Measurements from ENCODE around the gene SF3A2. TPM values are rescaled to one million over a fixed set of nuclear protein-coding genes. Genes with fewer than 3 reads are reported as not detected.

SF3A2 gene
- total RNA-seq, 2 donors from 2014 or later, result 15.5 to 30.1 TPM

GRCh38 chr19:2247433-2248101 lies 10.9 kb downstream of the SF3A2 start:
- Histone ChIP-seq H3K27me3 (peaks cover 0 to 13% of the 10 kb centered on the region in 2 donors), H3K9me3 (no peaks in the 10 kb centered on the region), H3K4me3 (no peak overlapping the region), H3K36me3 (replicated peaks in 1 of 2; ENCODE audit: insufficient read depth in 1 of 2, low read depth in 2 of 2) (peaks cover 33 to 41% of the 10 kb centered on the region in 2 donors), H3K4me1 (peaks cover 35% of the 10 kb centered on the region), H3K27ac (peak overlapping the region in 2 of 4 donors; percentile 49 to 67)
- DNase-seq (no peak), ATAC-seq (no peak)
- intact Hi-C loops (cut with DNase I), result no loop called here
- TF ChIP-seq, protein P1, sequence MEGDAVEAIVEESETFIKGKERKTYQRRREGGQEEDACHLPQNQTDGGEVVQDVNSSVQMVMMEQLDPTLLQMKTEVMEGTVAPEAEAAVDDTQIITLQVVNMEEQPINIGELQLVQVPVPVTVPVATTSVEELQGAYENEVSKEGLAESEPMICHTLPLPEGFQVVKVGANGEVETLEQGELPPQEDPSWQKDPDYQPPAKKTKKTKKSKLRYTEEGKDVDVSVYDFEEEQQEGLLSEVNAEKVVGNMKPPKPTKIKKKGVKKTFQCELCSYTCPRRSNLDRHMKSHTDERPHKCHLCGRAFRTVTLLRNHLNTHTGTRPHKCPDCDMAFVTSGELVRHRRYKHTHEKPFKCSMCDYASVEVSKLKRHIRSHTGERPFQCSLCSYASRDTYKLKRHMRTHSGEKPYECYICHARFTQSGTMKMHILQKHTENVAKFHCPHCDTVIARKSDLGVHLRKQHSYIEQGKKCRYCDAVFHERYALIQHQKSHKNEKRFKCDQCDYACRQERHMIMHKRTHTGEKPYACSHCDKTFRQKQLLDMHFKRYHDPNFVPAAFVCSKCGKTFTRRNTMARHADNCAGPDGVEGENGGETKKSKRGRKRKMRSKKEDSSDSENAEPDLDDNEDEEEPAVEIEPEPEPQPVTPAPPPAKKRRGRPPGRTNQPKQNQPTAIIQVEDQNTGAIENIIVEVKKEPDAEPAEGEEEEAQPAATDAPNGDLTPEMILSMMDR (IDR thresholded peaks at IDR 0.05), result no peak
- no peak for TF ChIP-seq POLR2A (IDR thresholded peaks at IDR 0.05)
- 91 to 97% methylated on average over 10 to 24 of the region's 28 CpGs for WGBS, 2 donors

GRCh38 chr19:2248136-2249009 lies 11.7 kb downstream of the SF3A2 start:
- peaks cover 33 to 40% of the 10 kb centered on the region in 2 donors for H3K36me3 ChIP-seq (replicated peaks in 1 of 2; ENCODE audit: insufficient read depth in 1 of 2, low read depth in 2 of 2)
- peaks cover 0 to 20% of the 10 kb centered on the region in 2 donors for H3K27me3 ChIP-seq
- ATAC-seq (no peak), DNase-seq (no peak)
- H3K9me3 ChIP-seq, result no peaks in the 10 kb centered on the region
- WGBS, 2 donors, result 87 to 88% methylated on average over 6 to 19 of the region's 21 CpGs
- TF ChIP-seq POLR2A (IDR thresholded peaks at IDR 0.05), result no peak
- TF ChIP-seq, protein P1 (IDR thresholded peaks at IDR 0.05), result no peak
- no peak overlapping the region for H3K27ac ChIP-seq
- peaks cover 43% of the 10 kb centered on the region for H3K4me1 ChIP-seq
- H3K4me3 ChIP-seq, result no peak overlapping the region
- intact Hi-C loops (cut with DNase I), result no loop called here

- Histone ChIP-seq H3K9me3 (no peaks in the 10 kb centered on the region), H3K27ac (no peak within 1 kb of the TSS), H3K4me1 (peaks cover 46% of the 10 kb centered on the region), H3K27me3 (peaks cover 0 to 23% of the 10 kb centered on the region in 2 donors), H3K36me3 (replicated peaks in 1 of 2; ENCODE audit: insufficient read depth in 1 of 2, low read depth in 2 of 2) (peaks cover 27 to 31% of the 10 kb centered on the region in 2 donors), H3K4me3 (no peak within 1 kb of the TSS)
- DNase-seq (no peak), ATAC-seq (no peak)
- 0 to 45% methylated on average over 1 to 9 of the region's 27 CpGs for WGBS, 2 donors
- intact Hi-C loops (cut with DNase I), result no loop called here
- TF ChIP-seq, protein P1 (IDR thresholded peaks at IDR 0.05), result no peak
- no peak for TF ChIP-seq POLR2A (IDR thresholded peaks at IDR 0.05)
These were observed 12.6 kb downstream of the SF3A2 start, which contains the start of gene AMH for GRCh38 chr19:2249010-2249866. Gene AMH, plus strand, starts transcription at chr19:2249323. Its CDS starts 10 bp downstream, at chr19:2249333.

- Histone ChIP-seq H3K27me3 (peaks cover 0 to 23% of the 10 kb centered on the region in 2 donors), H3K4me1 (peaks cover 46% of the 10 kb centered on the region), H3K4me3 (no peak overlapping the region), H3K9me3 (no peaks in the 10 kb centered on the region), H3K27ac (no peak overlapping the region), H3K36me3 (replicated peaks in 1 of 2; ENCODE audit: insufficient read depth in 1 of 2, low read depth in 2 of 2) (peaks cover 18 to 22% of the 10 kb centered on the region in 2 donors)
- DNase-seq (no peak), ATAC-seq (no peak)
- intact Hi-C loops (cut with DNase I), result no loop called here
- TF ChIP-seq, protein P1 (IDR thresholded peaks at IDR 0.05), result no peak
- TF ChIP-seq POLR2A (IDR thresholded peaks at IDR 0.05), result no peak
- 26% methylated on average over 41 of the region's 43 CpGs; no CpG with 5 or more reads in 1 of the 2 donors for WGBS, 2 donors
These were observed 13.5 kb downstream of the SF3A2 start for GRCh38 chr19:2249880-2250765.
